Ascending aorta (tissue), 2 donors: ENCODE data around the gene BAZ2B. TPM values are rescaled to one million over a fixed set of nuclear protein-coding genes. Genes with fewer than 3 reads are reported as not detected.
"Not testable (repeated sequence)": the region's sequence is repeated elsewhere in the genome, so short reads cannot be mapped to it uniquely, and the experiment has no call there.

Experiments
- DNase-seq, 2 donors: peaks; one replicate each; pipeline ENCODE4 v3.0.0-alpha.2; 2019; ENCODE audit warnings: low spot score in 2 of 2
- H3K27ac ChIP-seq, 2 donors: fragments of 200-600 bp; sonication (generic); one replicate each; pipeline ENCODE4 v1.5.1; 2016 to 2017; ENCODE audit warnings: mild to moderate bottlenecking in 1 of 2
- H3K27me3 ChIP-seq: fragments of 200-600 bp; sonication (generic); one replicate; pipeline ENCODE4 v1.5.1; 2017
- H3K36me3 ChIP-seq, 2 donors: fragments of 200-600 bp; sonication (generic); one replicate each; pipeline ENCODE4 v1.5.1; 2016
- H3K4me1 ChIP-seq, 2 donors: fragments of 200-600 bp; sonication (generic); one replicate each; pipeline ENCODE4 v1.5.1; 2016 to 2017; ENCODE audit warnings: mild to moderate bottlenecking in 1 of 2
- H3K4me3 ChIP-seq, 2 donors: fragments of 200-600 bp; sonication (generic); one replicate each; pipeline ENCODE4 v1.5.1; 2016 to 2017; ENCODE audit warnings: mild to moderate bottlenecking in 1 of 2
- H3K9me3 ChIP-seq, 2 donors: fragments of 200-600 bp; sonication (generic); one replicate each; pipeline ENCODE4 v1.5.1; 2016
- CTCF ChIP-seq, 3 experiments: fragments of 200-600 bp in 2 of 3; fragments of 450-650 bp in 1 of 3; sonication (generic) in 2 of 3; IDR thresholded peaks; one replicate each; pipeline ENCODE4 v1.5.1; 2016 to 2019; ENCODE audit warnings: antibody characterized with exemption in 3 of 3, mild to moderate bottlenecking in 1 of 3, moderate library complexity in 1 of 3
- intact Hi-C: fragments of 100-400 bp; cut with DNase I; formaldehyde crosslinking; loops from one replicate; pipeline ENCODE4 v1.15.1; 2023
- total RNA-seq: library from RNA; depleted of rRNA; stranded (reverse); fragments of >200 nt; gene quantifications from one replicate; pipeline ENCODE4 v1.1.0, GENCODE V29; 2016

The BAZ2B gene
- total RNA-seq, 1 donor from 2014 or later, result 30.8 TPM

GRCh38 chr2:159362816-159363251, 253.5 kb downstream of the BAZ2B start:
- Histone ChIP-seq H3K27me3 (no peaks in the 10 kb centered on the region), H3K36me3 (peaks cover 24 to 58% of the 10 kb centered on the region in 2 donors), H3K4me1 (no peaks in the 10 kb centered on the region), H3K27ac (no peak overlapping the region), H3K9me3 (peaks cover 0 to 4% of the 10 kb centered on the region in 2 donors), H3K4me3 (no peak overlapping the region)
- DNase-seq, result no peak
- intact Hi-C loops, result no loop called here
- TF ChIP-seq CTCF (IDR thresholded peaks at IDR 0.05), result no peak

GRCh38 chr2:159362094-159362493, 254.3 kb downstream of the BAZ2B start:
- intact Hi-C loops, result no loop called here
- peaks cover 23 to 51% of the 10 kb centered on the region in 2 donors for H3K36me3 ChIP-seq
- H3K9me3 ChIP-seq, result peaks cover 0 to 4% of the 10 kb centered on the region in 2 donors
- no peak for TF ChIP-seq CTCF (IDR thresholded peaks at IDR 0.05)
- no peak overlapping the region for H3K4me3 ChIP-seq
- H3K27me3 ChIP-seq, result no peaks in the 10 kb centered on the region
- no peak for DNase-seq
- no peaks in the 10 kb centered on the region for H3K4me1 ChIP-seq
- no peak overlapping the region for H3K27ac ChIP-seq

- H3K9me3 ChIP-seq, H3K27ac ChIP-seq, H3K4me1 ChIP-seq, H3K4me3 ChIP-seq, H3K27me3 ChIP-seq, DNase-seq, intact Hi-C loops: not testable (repeated sequence)
- H3K36me3 ChIP-seq, result peaks cover 18 to 50% of the 10 kb centered on the region in 2 donors
Measured at GRCh38 chr2:159361603-159362002, 254.7 kb downstream of the BAZ2B start.

GRCh38 chr2:159356053-159356554, 260.2 kb downstream of the BAZ2B start:
- Histone ChIP-seq H3K4me3 (no peak overlapping the region), H3K36me3 (peaks cover 9 to 12% of the 10 kb centered on the region in 2 donors), H3K9me3 (peaks cover 0 to 4% of the 10 kb centered on the region in 2 donors), H3K27ac (no peak overlapping the region), H3K4me1 (no peaks in the 10 kb centered on the region), H3K27me3 (no peaks in the 10 kb centered on the region)
- intact Hi-C loops, result no loop called here
- TF ChIP-seq CTCF (IDR thresholded peaks at IDR 0.05), result no peak
- DNase-seq, result no peak

- H3K27me3 ChIP-seq, result no peaks in the 10 kb centered on the region
- intact Hi-C loops, result no loop called here
- no peak overlapping the region for H3K4me3 ChIP-seq
- H3K36me3 ChIP-seq, result peaks cover 18 to 30% of the 10 kb centered on the region in 2 donors
- no peak for DNase-seq
- H3K4me1 ChIP-seq, result no peaks in the 10 kb centered on the region
- H3K27ac ChIP-seq, result no peak overlapping the region
- no peaks in the 10 kb centered on the region for H3K9me3 ChIP-seq
- TF ChIP-seq CTCF (IDR thresholded peaks at IDR 0.05), result no peak
Measured at GRCh38 chr2:159351977-159352376, 264.4 kb downstream of the BAZ2B start.

GRCh38 chr2:159349674-159350299, 266.6 kb downstream of the BAZ2B start:
- intact Hi-C loops, result no loop called here
- TF ChIP-seq CTCF (IDR thresholded peaks at IDR 0.05), result no peak
- Histone ChIP-seq H3K4me3 (no peak overlapping the region), H3K9me3 (no peaks in the 10 kb centered on the region), H3K27me3 (no peaks in the 10 kb centered on the region), H3K27ac (no peak overlapping the region), H3K4me1 (no peaks in the 10 kb centered on the region), H3K36me3 (peaks cover 9 to 41% of the 10 kb centered on the region in 2 donors)
- no peak for DNase-seq
